Eye (tissue), 1 donor: ENCODE results near the gene ACOX3.
A peak's percentile ranks its signal among the peaks of the same experiment; 100 is the strongest.

Experiments used
- DNase-seq: peaks from one replicate; pipeline ENCODE4 v3.0.0-alpha.2; 2015

Gene ACOX3

GRCh38 chr4:8467016-8467415 lies 26.5 kb upstream of the ACOX3 start:
- no peak for DNase-seq

- DNase-seq, result no peak
Observed at GRCh38 chr4:8465615-8466611, 25.4 kb upstream of the ACOX3 start.

GRCh38 chr4:8464381-8464780 lies 23.9 kb upstream of the ACOX3 start:
- DNase-seq, result no peak

- no peak for DNase-seq
Observed at GRCh38 chr4:8463811-8464210, 23.3 kb upstream of the ACOX3 start.

- no peak for DNase-seq
Observed at GRCh38 chr4:8461616-8462015, 21.1 kb upstream of the ACOX3 start.

GRCh38 chr4:8461086-8461485 lies 20.6 kb upstream of the ACOX3 start:
- no peak for DNase-seq

GRCh38 chr4:8459867-8460445 lies 19.4 kb upstream of the ACOX3 start:
- DNase-seq, result no peak

- DNase-seq, result no peak
Observed at GRCh38 chr4:8457646-8458252, 17.2 kb upstream of the ACOX3 start.

GRCh38 chr4:8453957-8454356 lies 13.4 kb upstream of the ACOX3 start:
- no peak for DNase-seq

GRCh38 chr4:8451440-8452182 lies 11.1 kb upstream of the ACOX3 start:
- DNase-seq, result no peak

- DNase-seq, result no peak
Observed at GRCh38 chr4:8446122-8446521, 5.6 kb upstream of the ACOX3 start.

GRCh38 chr4:8443801-8444200 lies 3.3 kb upstream of the ACOX3 start:
- DNase-seq, result no peak

GRCh38 chr4:8442596-8443358 lies 2.3 kb upstream of the ACOX3 start:
- no peak for DNase-seq

- no peak for DNase-seq
Observed at GRCh38 chr4:8441499-8442091, 1.1 kb upstream of the ACOX3 start.

GRCh38 chr4:8439914-8440491 lies 520 bp downstream of the ACOX3 start:
- DNase-seq, result no peak

- no peak for DNase-seq
Observed at GRCh38 chr4:8439168-8439567, 1.4 kb downstream of the ACOX3 start.

GRCh38 chr4:8438743-8439142 lies 1.8 kb downstream of the ACOX3 start:
- DNase-seq, result no peak

- DNase-seq, result peak; percentile 42
Observed at GRCh38 chr4:8437281-8437680, 3.2 kb downstream of the ACOX3 start.

GRCh38 chr4:8435656-8436121 lies 4.8 kb downstream of the ACOX3 start:
- peak; percentile 14 for DNase-seq

GRCh38 chr4:8434251-8435073 lies 6.1 kb downstream of the ACOX3 start:
- DNase-seq, result peak; percentile 14
